PFSK-1 (cell line): Measurements from ENCODE around the gene BECN2.

Source experiments
- FOXP2 ChIP-seq: optimal IDR thresholded peaks from 2 replicates; pipeline ENCODE3; 2011; ENCODE audit warnings: borderline replicate concordance, control low read depth, inconsistent platforms; ENCODE audit not compliant: insufficient read depth; ENCODE audit errors: extremely low read length, extremely low read depth
- POLR2AphosphoS5 ChIP-seq: IDR thresholded peaks from 2 replicates; pipeline ENCODE4 v1.6.1; 2012; ENCODE audit warnings: low read depth, mild to moderate bottlenecking, control low read depth, low read length, moderate library complexity
- REST ChIP-seq, 2 experiments: IDR thresholded peaks; 2 replicates each; pipeline versions ENCODE4 v1.6.1 to v1.8.0; 2011 to 2012; ENCODE audit warnings: low read depth in 2 of 2, low read length in 2 of 2, control low read depth in 1 of 2, inconsistent platforms in 1 of 2, mild to moderate bottlenecking in 1 of 2, moderate library complexity in 1 of 2; ENCODE audit not compliant: insufficient read depth in 1 of 2
- SIN3A ChIP-seq: IDR thresholded peaks from 2 replicates; pipeline ENCODE4 v1.6.1; 2012; ENCODE audit warnings: mild to moderate bottlenecking, low read length, moderate library complexity, borderline replicate concordance; ENCODE audit not compliant: insufficient read depth
- TAF1 ChIP-seq: IDR thresholded peaks from 2 replicates; pipeline ENCODE4 v1.6.1; 2012; ENCODE audit warnings: low read length, control low read depth, borderline replicate concordance; ENCODE audit not compliant: insufficient read depth

GRCh38 chr1:241926141-241926540 lies 31.4 kb upstream of the BECN2 start:
- TF ChIP-seq POLR2AphosphoS5 (no peak), REST (IDR thresholded peaks at IDR 0.05; ENCODE audit: insufficient read depth in 1 of 2, low read depth in 2 of 2, low read length in 2 of 2) (no peak), TAF1 (no peak), SIN3A (no peak), FOXP2 (no peak)
